GM19240 (cell line): ENCODE measurements around the gene NRP1.

Experiments used
- DNase-seq: peaks from one replicate; pipeline ENCODE4 v3.0.0; 2011; ENCODE audit warnings: low spot score; ENCODE audit not compliant: insufficient read length

Gene NRP1

DNA sequence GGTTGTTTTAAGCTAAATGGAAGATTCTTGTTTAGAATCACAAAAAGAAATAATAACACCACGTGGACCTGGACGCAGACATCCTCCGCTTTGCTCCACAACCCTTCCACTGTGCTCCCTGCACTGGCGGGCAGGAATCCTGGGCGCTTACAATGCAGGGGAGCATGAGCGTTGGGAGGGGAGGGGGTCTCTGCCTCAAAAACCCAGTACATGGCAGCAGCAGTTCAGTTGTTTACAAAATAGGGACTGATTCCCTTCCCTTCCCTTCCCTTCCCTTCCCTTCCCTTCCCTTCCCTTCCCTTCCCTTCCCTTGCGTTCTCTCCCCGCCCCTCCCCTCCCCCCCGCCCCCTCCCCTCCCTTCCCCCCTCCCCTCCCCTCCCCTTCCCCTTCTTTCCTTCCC, 206.8 kb downstream of the NRP1 start:
- DNase-seq, result no peak
